Measurements from ENCODE around the gene PLCL2. TPM values are rescaled to one million over a fixed set of nuclear protein-coding genes. Genes with fewer than 3 reads are reported as not detected.
"Not testable (repeated sequence)": the region's sequence is repeated elsewhere in the genome, so short reads cannot be mapped to it uniquely, and the experiment has no call there.

PLCL2 gene
- total RNA-seq, 3 donors from 2014 or later: 15.0 to 35.0 (median 18.8) TPM

- H3K4me1 ChIP-seq (ENCODE audit: low read depth): no peaks in the 10 kb centered on the region
- H3K9me3 ChIP-seq: no peaks in the 10 kb centered on the region
- no peak overlapping the region for H3K4me3 ChIP-seq
- ATAC-seq (peak; percentile 66), DNase-seq (no peak)
- intact Hi-C loops (cut with DNase I, micrococcal nuclease): no loop called here
- no peaks in the 10 kb centered on the region for H3K36me3 ChIP-seq (ENCODE audit: low read depth)
- TF ChIP-seq CTCF (IDR thresholded peaks at IDR 0.05): no peak
Observed at GRCh38 chr3:16943857-16944256, 59.1 kb downstream of the PLCL2 start.

GRCh38 chr3:16944356-16944755 is 59.6 kb downstream of the PLCL2 start:
- TF ChIP-seq CTCF (IDR thresholded peaks at IDR 0.05): no peak
- intact Hi-C loops (cut with DNase I, micrococcal nuclease): no loop called here
- no peaks in the 10 kb centered on the region for H3K4me1 ChIP-seq (ENCODE audit: low read depth)
- no peak for ATAC-seq
- no peak overlapping the region for H3K4me3 ChIP-seq
- no peak for DNase-seq
- H3K36me3 ChIP-seq (ENCODE audit: low read depth): no peaks in the 10 kb centered on the region
- H3K9me3 ChIP-seq: no peaks in the 10 kb centered on the region

- no peaks in the 10 kb centered on the region for H3K36me3 ChIP-seq (ENCODE audit: low read depth)
- H3K4me3 ChIP-seq: no peak overlapping the region
- H3K4me1 ChIP-seq (ENCODE audit: low read depth): no peaks in the 10 kb centered on the region
- ATAC-seq (peak; percentile 65), DNase-seq (no peak)
- intact Hi-C loops (cut with DNase I, micrococcal nuclease): no loop called here
- no peaks in the 10 kb centered on the region for H3K9me3 ChIP-seq
- no peak for TF ChIP-seq CTCF (IDR thresholded peaks at IDR 0.05)
Observed at GRCh38 chr3:16945330-16945729, 60.6 kb downstream of the PLCL2 start.

GRCh38 chr3:16950282-16950681 is 65.5 kb downstream of the PLCL2 start:
- Histone ChIP-seq H3K4me1 (ENCODE audit: low read depth) (no peaks in the 10 kb centered on the region), H3K4me3 (no peak overlapping the region), H3K9me3 (no peaks in the 10 kb centered on the region), H3K36me3 (ENCODE audit: low read depth) (no peaks in the 10 kb centered on the region)
- DNase-seq (no peak), ATAC-seq (no peak)
- TF ChIP-seq CTCF (IDR thresholded peaks at IDR 0.05): no peak
- intact Hi-C loops (cut with DNase I, micrococcal nuclease): no loop called here

- Histone ChIP-seq H3K36me3 (ENCODE audit: low read depth) (no peaks in the 10 kb centered on the region), H3K4me3 (no peak overlapping the region), H3K4me1 (ENCODE audit: low read depth) (no peaks in the 10 kb centered on the region), H3K9me3 (no peaks in the 10 kb centered on the region)
- no peak for ATAC-seq
- intact Hi-C loops (cut with DNase I, micrococcal nuclease): no loop called here
- no peak for TF ChIP-seq CTCF (IDR thresholded peaks at IDR 0.05)
- no peak for DNase-seq
Observed at GRCh38 chr3:16950845-16951244, 66.1 kb downstream of the PLCL2 start.

GRCh38 chr3:16957852-16958251 is 73.1 kb downstream of the PLCL2 start:
- ATAC-seq; intact Hi-C loops (cut with DNase I, micrococcal nuclease); H3K4me1 ChIP-seq (ENCODE audit: low read depth): not testable (repeated sequence)

More at GRCh38 chr3:16957852-16958251, 73.1 kb downstream of the PLCL2 start:
- not testable (repeated sequence) for H3K36me3 ChIP-seq (ENCODE audit: low read depth); H3K9me3 ChIP-seq; DNase-seq; H3K4me3 ChIP-seq

Data from mucosa of descending colon (tissue), 3 donors.